HepG2 (cell line): Measurements from ENCODE around the gene TOP2B. TPM values are rescaled to one million over a fixed set of nuclear protein-coding genes. Genes with fewer than 3 reads are reported as not detected.

Experiments
- ATAC-seq: fragments of 200-7000 bp; cut with Tn5 transposase; 3 replicates; pipeline ENCODE4 v1.9.1; 2020; ENCODE audit warnings: mild to moderate bottlenecking, moderate library complexity
- BruUV-seq: library from RNA; stranded (reverse); fragments of 400-500 nt; replicated peaks from 2 replicates; lab custom pipeline; 2021; lab: Mats Ljungman, UMichigan
- CTCF ChIA-PET: fragments of 300-600 bp; formaldehyde crosslinking; extraction: SDS; loops from one replicate; lab custom pipeline; 2021; ENCODE audit warnings: low total read pairs, inconsistent platforms, low intra/inter-chr PET ratio; lab: Yijun Ruan, JAX
- POLR2A ChIA-PET: fragments of 350-600 bp; sonication (Branson Sonifier 250); formaldehyde crosslinking; loops from one replicate; lab custom pipeline; 2020; ENCODE audit warnings: antibody characterized with exemption, inconsistent platforms; lab: Yijun Ruan, JAX
- DNase-seq: peaks from one replicate; pipeline ENCODE4 v3.0.0-alpha.2; 2015; ENCODE audit warnings: low spot score
- FAIRE-seq: peaks from 3 replicates; lab custom pipeline; 2011; peaks lifted over from hg19 to GRCh38; lab: Jason Lieb, UNC
- H2AFZ ChIP-seq: one replicate; pipeline ENCODE4 v1.6.1; 2011; ENCODE audit warnings: low read length, inconsistent platforms
- H3K27ac ChIP-seq: fragments of 300-600 bp; 3 replicates; pipeline ENCODE4 v1.8.0; 2011; ENCODE audit warnings: mixed run types, mild to moderate bottlenecking, mixed read lengths, low read length, inconsistent platforms; ENCODE audit not compliant: insufficient read depth; ENCODE audit errors: extremely low read length
- H3K27me3 ChIP-seq, 2 experiments: fragments of 200-600 bp in 1 of 2; 2 replicates in 1 of 2; 3 replicates in 1 of 2; pipeline versions ENCODE4 v1.6.0 to v1.8.0; 2011; ENCODE audit warnings: low read length in 2 of 2, mild to moderate bottlenecking in 2 of 2, moderate library complexity in 2 of 2, inconsistent platforms in 1 of 2; ENCODE audit not compliant: insufficient read depth in 2 of 2, control insufficient read depth in 1 of 2
- H3K36me3 ChIP-seq, 2 experiments: fragments of 200-600 bp in 1 of 2; replicated peaks in 1 of 2; 2 replicates in 1 of 2; 3 replicates in 1 of 2; pipeline versions ENCODE4 v1.5.1 to v1.8.0; 2011; ENCODE audit warnings: low read length in 2 of 2, inconsistent platforms in 1 of 2; ENCODE audit not compliant: insufficient read depth in 2 of 2, control insufficient read depth in 1 of 2
- H3K4me1 ChIP-seq: 2 replicates; pipeline ENCODE4 v1.5.1; 2012; ENCODE audit warnings: low read length, inconsistent platforms; ENCODE audit not compliant: insufficient read depth
- H3K4me2 ChIP-seq: 2 replicates; pipeline ENCODE4 v1.6.0; 2011; ENCODE audit warnings: low read depth, low read length, inconsistent platforms
- H3K4me3 ChIP-seq, 3 experiments: fragments of 200-600 bp in 1 of 3; sonication (generic), shearing (Covaris generic) in 1 of 3; replicated peaks in 1 of 3; 2 replicates each; pipeline ENCODE4 v1.5.1; 2011 to 2016; ENCODE audit warnings: low read length in 3 of 3, inconsistent platforms in 2 of 3, low read depth in 2 of 3, mild to moderate bottlenecking in 2 of 3, control low read depth in 1 of 3, mixed read lengths in 1 of 3; ENCODE audit not compliant: insufficient read depth in 1 of 3
- H3K79me2 ChIP-seq: one replicate; pipeline ENCODE4 v1.6.1; 2011; ENCODE audit warnings: low read length, inconsistent platforms; ENCODE audit not compliant: insufficient read depth
- H3K9ac ChIP-seq: 2 replicates; pipeline ENCODE4 v1.6.0; 2011; ENCODE audit warnings: mild to moderate bottlenecking, low read depth, low read length, inconsistent platforms; ENCODE audit not compliant: insufficient read depth
- H3K9me3 ChIP-seq: 2 replicates; pipeline ENCODE4 v1.5.1; 2012; ENCODE audit warnings: mild to moderate bottlenecking, low read length
- H4K20me1 ChIP-seq: 2 replicates; pipeline ENCODE4 v1.6.0; 2011; ENCODE audit warnings: inconsistent platforms, mild to moderate bottlenecking, low read length, moderate library complexity; ENCODE audit not compliant: insufficient read depth
- CBX2 ChIP-seq, 2 experiments: fragments of 200-600 bp in 1 of 2; sonication (generic); formaldehyde crosslinking in 1 of 2; IDR thresholded peaks; 2 replicates each; pipeline versions ENCODE4 v1.7.0 to v1.8.1; 2018 to 2022; ENCODE audit warnings: low read depth in 2 of 2, low read length in 1 of 2, mild to moderate bottlenecking in 1 of 2, missing genetic modification reagents in 1 of 2
- EP300 ChIP-seq, 3 experiments: sonication (generic) in 1 of 3; formaldehyde crosslinking in 1 of 3; IDR thresholded peaks; 2 replicates each; pipeline versions ENCODE4 v1.5.1 to v1.6.1; 2011 to 2020; ENCODE audit warnings: low read depth in 2 of 3, low read length in 2 of 3, borderline replicate concordance in 1 of 3, improper control_type of control experiment in 1 of 3, mild to moderate bottlenecking in 1 of 3, missing genetic modification reagents in 1 of 3, moderate library complexity in 1 of 3
- FOXO1 ChIP-seq: sonication (generic); formaldehyde crosslinking; IDR thresholded peaks from 2 replicates; pipeline ENCODE4 v1.4.0; 2020; ENCODE audit warnings: missing genetic modification reagents
- HHEX ChIP-seq: IDR thresholded peaks from 2 replicates; pipeline ENCODE4 v1.6.1; 2016; ENCODE audit warnings: control low read depth
- IRF2 ChIP-seq: IDR thresholded peaks from 2 replicates; pipeline ENCODE4 v1.6.1; 2018; ENCODE audit warnings: missing genetic modification reagents, missing compliant biosample characterization
- NFE2L1 ChIP-seq: sonication (generic); formaldehyde crosslinking; IDR thresholded peaks from 2 replicates; pipeline ENCODE4 v1.4.0; 2020; ENCODE audit warnings: missing genetic modification reagents, mild to moderate bottlenecking, borderline replicate concordance
- POGZ ChIP-seq: sonication (generic); formaldehyde crosslinking; IDR thresholded peaks from 2 replicates; pipeline ENCODE4 v1.4.0; 2020; ENCODE audit warnings: mild to moderate bottlenecking, missing genetic modification reagents
- SMAD9 ChIP-seq: sonication (generic); formaldehyde crosslinking; IDR thresholded peaks from 2 replicates; pipeline ENCODE4 v1.5.1; 2020; ENCODE audit warnings: mild to moderate bottlenecking, missing genetic modification reagents
- SP5 ChIP-seq: IDR thresholded peaks from 2 replicates; pipeline ENCODE4 v1.6.1; 2016; ENCODE audit warnings: low read depth, borderline replicate concordance
- TOE1 ChIP-seq: sonication (generic); formaldehyde crosslinking; IDR thresholded peaks from 2 replicates; pipeline ENCODE4 v1.4.0; 2020; ENCODE audit warnings: mild to moderate bottlenecking, missing genetic modification reagents
- ZBTB7A ChIP-seq: sonication (generic); formaldehyde crosslinking; IDR thresholded peaks from 2 replicates; pipeline ENCODE4 v1.8.0; 2022; ENCODE audit warnings: mild to moderate bottlenecking, missing genetic modification reagents
- ZNF260 ChIP-seq: sonication (generic); formaldehyde crosslinking; IDR thresholded peaks from 2 replicates; pipeline ENCODE4 v1.4.0; 2020; ENCODE audit warnings: missing genetic modification reagents, low read depth, mild to moderate bottlenecking, borderline replicate concordance
- ZNF501 ChIP-seq: sonication (generic); formaldehyde crosslinking; IDR thresholded peaks from 2 replicates; pipeline ENCODE4 v1.5.1; 2020; ENCODE audit warnings: mild to moderate bottlenecking, moderate library complexity, missing genetic modification reagents
- ZNF552 ChIP-seq: sonication (generic); formaldehyde crosslinking; IDR thresholded peaks from 2 replicates; pipeline ENCODE4 v1.9.0; 2022; ENCODE audit warnings: missing genetic modification reagents, mild to moderate bottlenecking, borderline replicate concordance
- ZNF562 ChIP-seq: sonication (generic); formaldehyde crosslinking; IDR thresholded peaks from 2 replicates; pipeline ENCODE4 v1.8.0; 2022; ENCODE audit warnings: missing genetic modification reagents, borderline replicate concordance
- ZNF652 ChIP-seq: IDR thresholded peaks from 2 replicates; pipeline ENCODE4 v1.6.1; 2016; ENCODE audit warnings: low read depth, borderline replicate concordance
- ZNF670 ChIP-seq: sonication (generic); formaldehyde crosslinking; IDR thresholded peaks from 2 replicates; pipeline ENCODE4 v1.8.0; 2022; ENCODE audit warnings: mild to moderate bottlenecking, missing genetic modification reagents, borderline replicate concordance
- ZNF773 ChIP-seq: sonication (generic); formaldehyde crosslinking; IDR thresholded peaks from 2 replicates; pipeline ENCODE4 v1.4.0; 2020; ENCODE audit warnings: missing genetic modification reagents, borderline replicate concordance
- WGBS: methylation state at CpG from one replicate; pipeline ENCODE4 v1.1.6; 2017; ENCODE audit warnings: low lambda C conversion rate; 5-methylcytosine and 5-hydroxymethylcytosine counted together
- in situ Hi-C: cut with HindIII; loops from 2 replicates; pipeline ENCODE4 v1.10.0; 2017; ENCODE audit warnings: low pct_unique_long_range_greater_than_20kb; ENCODE audit not compliant: extremely low pct_ligation_motif_present
- intact Hi-C: fragments of 100-400 bp; cut with micrococcal nuclease; formaldehyde crosslinking; loops from one replicate; pipeline ENCODE4 v1.10.0; 2022; ENCODE audit not compliant: unreplicated experiment
- polyA plus RNA-seq, 8 experiments: library from polyadenylated mRNA; depleted of rRNA in 3 of 8; stranded (reverse) in 7 of 8; unstranded in 1 of 8; fragments of >200 nt; fragmentation: Illumina TruSeq in 4 of 8; extraction: Trizol in 4 of 8; gene quantifications; 2 replicates each; pipeline versions ENCODE4 v1.2.1 to v1.2.3, GENCODE V29; 2011 to 2016; ENCODE audit warnings: low read depth in 4 of 8, missing spikeins in 1 of 8, mixed read lengths in 1 of 8; ENCODE audit not compliant: insufficient read depth in 1 of 8
- total RNA-seq, 5 experiments: library from RNA; depleted of rRNA; stranded (reverse); fragments of >200 nt; fragmentation: Illumina TruSeq; extraction: Trizol; gene quantifications; 2 replicates each; pipeline ENCODE4 v1.2.3, GENCODE V29; 2016; ENCODE audit warnings: low read depth in 1 of 5
- TF ChIP-seq, protein P1 (sequence below): sonication (generic); formaldehyde crosslinking; IDR thresholded peaks from 2 replicates; pipeline ENCODE4 v1.4.0; 2020; ENCODE audit warnings: missing genetic modification reagents
- TF ChIP-seq, protein P2 (sequence below): sonication (generic); formaldehyde crosslinking; IDR thresholded peaks from 2 replicates; pipeline ENCODE4 v1.9.0; 2021; ENCODE audit warnings: missing genetic modification reagents, borderline replicate concordance

Gene TOP2B
- total and polyA plus RNA-seq, 2 of the 13 experiments (the other 11 are each of a cell fraction or from before 2014, with no cell fraction given) = 27.6 to 88.1 TPM

DNA sequence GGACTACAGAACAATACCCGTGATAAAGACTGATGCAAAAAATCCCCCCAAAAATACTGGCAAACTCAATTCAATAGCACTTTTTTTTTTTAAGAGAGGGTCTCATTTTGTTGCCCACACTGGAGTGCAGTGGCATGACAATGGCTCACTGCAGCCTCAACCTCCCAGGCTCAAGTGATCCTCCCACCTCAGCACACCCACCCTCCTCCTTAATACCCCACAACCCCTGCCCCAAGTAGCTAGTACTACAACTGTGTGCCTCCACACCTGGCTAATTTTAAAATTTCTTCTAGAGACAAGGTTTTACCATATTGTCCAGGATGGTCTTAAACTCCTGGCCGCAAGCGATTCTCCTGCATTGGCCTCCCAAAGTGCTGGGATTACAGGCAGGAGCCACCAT lies 11.4 kb downstream of the TOP2B start (continued):
- TF ChIP-seq ZNF652 (CRISPR knock-in tag) = no peak
- no peak for TF ChIP-seq NFE2L1 (CRISPR knock-in tag)
- TF ChIP-seq, protein P1, sequence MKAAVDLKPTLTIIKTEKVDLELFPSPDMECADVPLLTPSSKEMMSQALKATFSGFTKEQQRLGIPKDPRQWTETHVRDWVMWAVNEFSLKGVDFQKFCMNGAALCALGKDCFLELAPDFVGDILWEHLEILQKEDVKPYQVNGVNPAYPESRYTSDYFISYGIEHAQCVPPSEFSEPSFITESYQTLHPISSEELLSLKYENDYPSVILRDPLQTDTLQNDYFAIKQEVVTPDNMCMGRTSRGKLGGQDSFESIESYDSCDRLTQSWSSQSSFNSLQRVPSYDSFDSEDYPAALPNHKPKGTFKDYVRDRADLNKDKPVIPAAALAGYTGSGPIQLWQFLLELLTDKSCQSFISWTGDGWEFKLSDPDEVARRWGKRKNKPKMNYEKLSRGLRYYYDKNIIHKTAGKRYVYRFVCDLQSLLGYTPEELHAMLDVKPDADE (CRISPR knock-in tag) = no peak
- TF ChIP-seq HHEX (CRISPR knock-in tag) = no peak
- TF ChIP-seq IRF2 (CRISPR knock-in tag) = no peak
- TF ChIP-seq ZNF670 (CRISPR knock-in tag) = no peak
- TF ChIP-seq ZBTB7A = no peak
- no peak for TF ChIP-seq ZNF773
- TF ChIP-seq, protein P2, sequence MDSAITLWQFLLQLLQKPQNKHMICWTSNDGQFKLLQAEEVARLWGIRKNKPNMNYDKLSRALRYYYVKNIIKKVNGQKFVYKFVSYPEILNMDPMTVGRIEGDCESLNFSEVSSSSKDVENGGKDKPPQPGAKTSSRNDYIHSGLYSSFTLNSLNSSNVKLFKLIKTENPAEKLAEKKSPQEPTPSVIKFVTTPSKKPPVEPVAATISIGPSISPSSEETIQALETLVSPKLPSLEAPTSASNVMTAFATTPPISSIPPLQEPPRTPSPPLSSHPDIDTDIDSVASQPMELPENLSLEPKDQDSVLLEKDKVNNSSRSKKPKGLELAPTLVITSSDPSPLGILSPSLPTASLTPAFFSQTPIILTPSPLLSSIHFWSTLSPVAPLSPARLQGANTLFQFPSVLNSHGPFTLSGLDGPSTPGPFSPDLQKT (CRISPR knock-in tag) = no peak
- TF ChIP-seq TOE1 = no peak
- TF ChIP-seq ZNF562 = no peak
- TF ChIP-seq ZNF260 (CRISPR knock-in tag) = no peak
- no peak for TF ChIP-seq POGZ (CRISPR knock-in tag)

DNA sequence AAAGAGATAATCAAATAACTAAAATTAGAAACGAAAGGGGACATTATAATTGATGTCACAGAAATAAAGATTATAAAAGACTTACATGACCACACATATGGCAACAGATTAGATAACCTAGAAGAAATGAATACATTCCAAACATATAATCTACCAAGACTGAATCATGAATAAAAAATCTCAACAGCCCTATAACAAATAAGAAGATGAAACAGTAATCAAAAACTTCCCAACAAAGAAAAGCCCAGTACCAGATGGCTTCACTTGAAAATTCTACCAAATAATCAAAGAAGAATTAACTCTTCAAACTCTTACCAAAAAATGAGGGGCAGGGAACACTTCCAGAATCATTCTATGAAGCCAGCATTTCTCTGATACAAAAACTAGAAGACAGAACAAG lies 11.8 kb downstream of the TOP2B start:
- H3K4me3 ChIP-seq = no peak overlapping the region
- intact Hi-C loops = no loop called here
- no peak for ATAC-seq
- no peaks in the 10 kb centered on the region for H3K36me3 ChIP-seq
- H4K20me1 ChIP-seq = peaks cover 29% of the 10 kb centered on the region
- H3K4me2 ChIP-seq = no peak overlapping the region
- no TSS peak for BruUV-seq
- in situ Hi-C loops = loop anchor here (5.0 to 25.0 kb wide), 2 partner anchors 134 to 204 kb away; partner anchors contain the start of genes NGLY1 and OXSM
- no peak for DNase-seq
- H3K27ac ChIP-seq = no peak overlapping the region
- ChIA-PET CTCF (no interaction called here), POLR2A (no interaction called here)
- H3K9ac ChIP-seq = no peak overlapping the region
- H3K4me1 ChIP-seq = peaks cover 9% of the 10 kb centered on the region
- no peaks in the 10 kb centered on the region for H3K27me3 ChIP-seq
- peaks cover 20% of the 10 kb centered on the region for H3K9me3 ChIP-seq
- no peak overlapping the region for H2AFZ ChIP-seq
- no peak for FAIRE-seq
- WGBS = 96% methylated on average over 1 of the region's 1 CpG
- TF ChIP-seq SP5 (no peak), CBX2 (IDR thresholded peaks at IDR 0.05; ENCODE audit: low read depth, low read length) (no peak), CBX2 (CRISPR knock-in tag; IDR thresholded peaks at IDR 0.05; ENCODE audit: low read depth) (no peak), ZNF501 (no peak), EP300 (IDR thresholded peaks at IDR 0.05; ENCODE audit: low read depth in 2 of 2, low read length in 2 of 2) (no peak), EP300 (CRISPR knock-in tag; IDR thresholded peaks at IDR 0.05; ENCODE audit: borderline replicate concordance) (no peak), SMAD9 (CRISPR knock-in tag) (no peak), ZNF552 (no peak), FOXO1 (CRISPR knock-in tag) (no peak)
- peaks cover 93% of the 10 kb centered on the region for H3K79me2 ChIP-seq
